H1 (cell line): ENCODE measurements around the gene LPAR2. TPM values are rescaled to one million over a fixed set of nuclear protein-coding genes. Genes with fewer than 3 reads are reported as not detected.

Experiments used
- POLR2AphosphoS5 ChIP-seq: IDR thresholded peaks from 2 replicates; pipeline ENCODE4 v1.6.1; 2011; ENCODE audit warnings: low read depth, low read length
- RAD21 ChIP-seq, 2 experiments: IDR thresholded peaks in 1 of 2; conservative IDR thresholded peaks in 1 of 2; 2 replicates each; pipeline ENCODE4 v1.6.1; 2011; ENCODE audit warnings: low read depth in 2 of 2, low read length in 2 of 2, improper control_type of control experiment in 1 of 2, inconsistent platforms in 1 of 2, mild to moderate bottlenecking in 1 of 2, moderate library complexity in 1 of 2
- RFX5 ChIP-seq: IDR thresholded peaks from 2 replicates; pipeline ENCODE4 v1.6.1; 2011; ENCODE audit warnings: low read depth, low read length, improper control_type of control experiment, borderline replicate concordance
- polyA plus RNA-seq, 7 experiments: library from polyadenylated mRNA; depleted of rRNA in 3 of 7; stranded (reverse) in 5 of 7; unstranded in 2 of 7; fragments of >200 nt in 5 of 7; fragments of 200-250 nt in 2 of 7; gene quantifications; 1 replicate in 5 of 7; 2 replicates in 1 of 7; 4 replicates in 1 of 7; pipeline versions ENCODE4 v1.2.1 to v1.2.3, GENCODE V29; 2011 to 2013; ENCODE audit warnings: missing spikeins in 2 of 7, mixed read lengths in 2 of 7
- total RNA-seq: library from RNA; stranded (reverse); fragmentation: NEBNext Ultra II Directional; extraction: Animal tissue kit (Norgen Biotek cat#: 25700); gene quantifications from 2 replicates; pipeline ENCODE4 v1.2.1, GENCODE V29; 2021
- TF ChIP-seq, protein P1 (sequence below): IDR thresholded peaks from 2 replicates; pipeline ENCODE4 v1.6.1; 2011; ENCODE audit warnings: low read length, improper control_type of control experiment

LPAR2 gene
- total and polyA plus RNA-seq, 2 of the 8 experiments (the other 6 are each of a cell fraction or from before 2014, with no cell fraction given), result 47.6 to 70.2 TPM

DNA sequence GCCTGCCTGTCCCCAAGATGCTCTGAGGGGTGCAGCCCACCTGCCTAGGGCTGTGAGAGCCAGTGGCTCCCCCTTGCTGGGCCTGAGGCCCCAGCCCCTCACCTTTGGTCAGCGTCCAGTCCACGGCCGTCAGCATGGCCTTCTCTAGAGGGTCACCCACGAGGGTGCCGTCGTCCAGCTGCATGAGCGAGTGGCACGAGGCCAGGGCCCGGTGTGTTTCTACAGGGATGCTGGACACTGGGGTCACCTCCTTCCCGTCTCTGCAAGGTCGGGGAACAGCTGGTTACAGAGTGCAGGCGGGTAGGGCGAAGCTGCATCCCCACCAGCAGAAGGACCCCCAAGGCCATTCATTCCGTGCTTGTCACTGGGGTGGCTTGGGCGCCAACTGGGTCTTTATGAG is 26.4 kb upstream of the LPAR2 start (continued):
- TF ChIP-seq, protein P1, sequence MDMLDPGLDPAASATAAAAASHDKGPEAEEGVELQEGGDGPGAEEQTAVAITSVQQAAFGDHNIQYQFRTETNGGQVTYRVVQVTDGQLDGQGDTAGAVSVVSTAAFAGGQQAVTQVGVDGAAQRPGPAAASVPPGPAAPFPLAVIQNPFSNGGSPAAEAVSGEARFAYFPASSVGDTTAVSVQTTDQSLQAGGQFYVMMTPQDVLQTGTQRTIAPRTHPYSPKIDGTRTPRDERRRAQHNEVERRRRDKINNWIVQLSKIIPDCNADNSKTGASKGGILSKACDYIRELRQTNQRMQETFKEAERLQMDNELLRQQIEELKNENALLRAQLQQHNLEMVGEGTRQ, result no peak
- TF ChIP-seq POLR2AphosphoS5 (no peak), RAD21 (IDR thresholded peaks at IDR 0.05 in 1 of 2, conservative IDR thresholded peaks at IDR 0.05 in 1 of 2; ENCODE audit: low read depth in 2 of 2, low read length in 2 of 2) (no peak), RFX5 (no peak)
